Right atrium auricular region (tissue), 2 donors: ENCODE data around the gene ACSF3. TPM values are rescaled to one million over a fixed set of nuclear protein-coding genes. Genes with fewer than 3 reads are reported as not detected.

Experiments
- DNase-seq: peaks from one replicate; pipeline ENCODE4 v3.0.0-alpha.2; 2019; ENCODE audit warnings: low spot score
- H3K27ac ChIP-seq, 2 donors: fragments of 200-600 bp; sonication (generic); 1 replicate in 1 of 2; 2 replicates in 1 of 2; pipeline ENCODE4 v1.5.1; 2016 to 2019
- H3K27me3 ChIP-seq, 2 donors: fragments of 200-600 bp; sonication (generic); one replicate each; pipeline versions ENCODE4 v1.5.1 to v1.6.0; 2017 to 2019
- H3K36me3 ChIP-seq: fragments of 200-600 bp; sonication (generic); one replicate; pipeline ENCODE4 v1.5.1; 2016
- H3K4me1 ChIP-seq, 2 donors: fragments of 200-600 bp; sonication (generic); one replicate each; pipeline versions ENCODE4 v1.5.1 to v1.6.0; 2017 to 2019
- H3K4me3 ChIP-seq, 2 donors: fragments of 200-600 bp; sonication (generic); 1 replicate in 1 of 2; 2 replicates in 1 of 2; pipeline ENCODE4 v1.5.1; 2017 to 2019; ENCODE audit warnings: mild to moderate bottlenecking in 1 of 2, moderate library complexity in 1 of 2
- H3K9me3 ChIP-seq, 2 donors: fragments of 200-600 bp; sonication (generic); one replicate each; pipeline ENCODE4 v1.5.1; 2019
- CTCF ChIP-seq, 2 donors: fragments of 200-600 bp; sonication (generic); IDR thresholded peaks; one replicate each; pipeline ENCODE4 v1.5.1; 2019; ENCODE audit warnings: antibody characterized with exemption in 2 of 2
- total RNA-seq, 2 donors: library from RNA; depleted of rRNA; stranded (reverse); fragments of >200 nt; gene quantifications; one replicate each; pipeline ENCODE4 v1.1.0, GENCODE V29; 2016

Gene ACSF3
- total RNA-seq, 2 donors from 2014 or later, result 13.4 to 15.9 TPM

GRCh38 chr16:89174877-89175276, 81.2 kb downstream of the ACSF3 start:
- no peak overlapping the region for H3K27ac ChIP-seq
- peaks cover 0 to 18% of the 10 kb centered on the region in 2 donors for H3K4me1 ChIP-seq
- TF ChIP-seq CTCF (IDR thresholded peaks at IDR 0.05), result no peak
- H3K9me3 ChIP-seq, result no peaks in the 10 kb centered on the region
- peaks cover 0 to under 1% of the 10 kb centered on the region in 2 donors for H3K27me3 ChIP-seq
- H3K4me3 ChIP-seq, result no peak overlapping the region
- DNase-seq, result no peak
- H3K36me3 ChIP-seq, result no peaks in the 10 kb centered on the region

- no peak for TF ChIP-seq CTCF (IDR thresholded peaks at IDR 0.05)
- H3K27me3 ChIP-seq, result no peaks in the 10 kb centered on the region
- no peak overlapping the region for H3K27ac ChIP-seq
These were observed 81.9 kb downstream of the ACSF3 start for GRCh38 chr16:89175280-89176146.

GRCh38 chr16:89176147-89176690, 82.6 kb downstream of the ACSF3 start:
- no peaks in the 10 kb centered on the region for H3K9me3 ChIP-seq
- no peaks in the 10 kb centered on the region for H3K27me3 ChIP-seq
- H3K27ac ChIP-seq, result no peak overlapping the region
- DNase-seq, result no peak
- no peak overlapping the region for H3K4me3 ChIP-seq
- H3K4me1 ChIP-seq, result peaks cover 0 to 7% of the 10 kb centered on the region in 2 donors
- H3K36me3 ChIP-seq, result no peaks in the 10 kb centered on the region
- no peak for TF ChIP-seq CTCF (IDR thresholded peaks at IDR 0.05)

More at GRCh38 chr16:89175280-89176146, 81.9 kb downstream of the ACSF3 start:
- H3K36me3 ChIP-seq, result no peaks in the 10 kb centered on the region
- no peak overlapping the region for H3K4me3 ChIP-seq
- DNase-seq, result no peak
- H3K9me3 ChIP-seq, result no peaks in the 10 kb centered on the region
- peaks cover 0 to 15% of the 10 kb centered on the region in 2 donors for H3K4me1 ChIP-seq

- Histone ChIP-seq H3K9me3 (no peaks in the 10 kb centered on the region), H3K4me1 (peaks cover 0 to 2% of the 10 kb centered on the region in 2 donors), H3K4me3 (no peak overlapping the region), H3K27me3 (no peaks in the 10 kb centered on the region), H3K36me3 (no peaks in the 10 kb centered on the region), H3K27ac (no peak overlapping the region)
- no peak for DNase-seq
- no peak for TF ChIP-seq CTCF (IDR thresholded peaks at IDR 0.05)
These were observed 83.1 kb downstream of the ACSF3 start for GRCh38 chr16:89176717-89177116.

GRCh38 chr16:89177501-89177900, 83.8 kb downstream of the ACSF3 start:
- H3K9me3 ChIP-seq, result no peaks in the 10 kb centered on the region
- TF ChIP-seq CTCF (IDR thresholded peaks at IDR 0.05), result no peak
- H3K4me1 ChIP-seq, result no peaks in the 10 kb centered on the region
- no peak overlapping the region for H3K4me3 ChIP-seq
- DNase-seq, result no peak
- H3K27ac ChIP-seq, result no peak overlapping the region
- no peaks in the 10 kb centered on the region for H3K27me3 ChIP-seq
- H3K36me3 ChIP-seq, result no peaks in the 10 kb centered on the region
